Left ventricle myocardium inferior (tissue), 1 donor: Measurements from ENCODE around the gene UXS1. TPM values are rescaled to one million over a fixed set of nuclear protein-coding genes. Genes with fewer than 3 reads are reported as not detected.

ENCODE experiments used
- DNase-seq: peaks from one replicate; pipeline ENCODE4 v3.0.0-alpha.2; 2020
- H3K27ac ChIP-seq: fragments of 200-600 bp; replicated peaks from 2 replicates; pipeline ENCODE4 v1.8.0; 2021
- H3K27me3 ChIP-seq: fragments of 200-600 bp; 2 replicates; pipeline ENCODE4 v1.8.0; 2021; ENCODE audit warnings: low read depth
- H3K36me3 ChIP-seq: fragments of 200-600 bp; 2 replicates; pipeline ENCODE4 v1.8.0; 2021
- H3K4me1 ChIP-seq: fragments of 200-600 bp; 2 replicates; pipeline ENCODE4 v1.8.0; 2021
- H3K4me3 ChIP-seq: fragments of 200-600 bp; 2 replicates; pipeline ENCODE4 v1.8.0; 2021; ENCODE audit warnings: mild to moderate bottlenecking, moderate library complexity
- H3K9me3 ChIP-seq: fragments of 200-600 bp; replicated peaks from 2 replicates; pipeline ENCODE4 v1.8.0; 2021
- CTCF ChIP-seq: fragments of 200-600 bp; IDR thresholded peaks from 2 replicates; pipeline ENCODE4 v1.8.0; 2021; ENCODE audit warnings: antibody characterized with exemption, mild to moderate bottlenecking, borderline replicate concordance
- intact Hi-C: fragments of 100-400 bp; cut with micrococcal nuclease; formaldehyde crosslinking; loops from one replicate; pipeline ENCODE4 v1.11.0; 2022
- total RNA-seq: library from RNA; stranded (reverse); fragmentation: NEBNext Ultra II Directional; extraction: Animal tissue kit (Norgen Biotek cat#: 25700); gene quantifications from one replicate; pipeline ENCODE4 v1.2.1, GENCODE V29; 2021
- donor health status: DM: no; HTN: yes; CAD: no; lungs with severe emphysema.

Gene UXS1
- total RNA-seq, 1 donor from 2014 or later, result 26.7 TPM

- Histone ChIP-seq H3K4me1 (peaks cover 20% of the 10 kb centered on the region), H3K27me3 (no peaks in the 10 kb centered on the region), H3K36me3 (no peaks in the 10 kb centered on the region), H3K27ac (no peak overlapping the region), H3K4me3 (no peak overlapping the region), H3K9me3 (no peaks in the 10 kb centered on the region)
- DNase-seq, result no peak
- intact Hi-C loops, result no loop called here
- TF ChIP-seq CTCF, result no peak
These were observed 8.5 kb downstream of the UXS1 start for GRCh38 chr2:106185475-106186184.

GRCh38 chr2:106184857-106185256 lies 9.2 kb downstream of the UXS1 start:
- Histone ChIP-seq H3K9me3 (no peaks in the 10 kb centered on the region), H3K27me3 (no peaks in the 10 kb centered on the region), H3K4me3 (no peak overlapping the region), H3K36me3 (no peaks in the 10 kb centered on the region), H3K27ac (no peak overlapping the region), H3K4me1 (peaks cover 20% of the 10 kb centered on the region)
- no peak for DNase-seq
- intact Hi-C loops, result no loop called here
- no peak for TF ChIP-seq CTCF

DNA sequence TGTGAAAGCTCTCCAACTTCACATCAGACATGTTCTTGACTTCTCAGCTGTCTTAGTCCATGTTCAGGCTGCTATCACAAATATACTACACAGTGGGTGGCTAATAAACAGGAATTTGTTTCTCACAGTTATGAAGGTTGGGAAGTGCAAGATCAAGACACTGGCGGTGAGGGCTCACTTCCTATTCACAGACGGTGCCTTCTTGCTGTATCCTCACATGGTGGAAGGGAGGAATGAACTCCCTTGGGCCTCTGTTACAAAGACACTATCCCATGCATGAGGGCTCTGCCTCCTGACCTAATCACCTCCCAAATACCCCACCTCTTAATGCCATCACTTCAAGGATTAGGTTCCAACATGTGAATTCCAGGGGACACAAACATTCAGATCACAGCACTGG lies 9.7 kb downstream of the UXS1 start:
- Histone ChIP-seq H3K27ac (no peak overlapping the region), H3K36me3 (no peaks in the 10 kb centered on the region), H3K4me3 (no peak overlapping the region), H3K4me1 (peaks cover 20% of the 10 kb centered on the region), H3K9me3 (no peaks in the 10 kb centered on the region), H3K27me3 (no peaks in the 10 kb centered on the region)
- TF ChIP-seq CTCF, result no peak
- intact Hi-C loops, result no loop called here
- DNase-seq, result no peak

- H3K36me3 ChIP-seq, result no peaks in the 10 kb centered on the region
- peak overlapping the region; percentile 49 for H3K27ac ChIP-seq
- no peak overlapping the region for H3K4me3 ChIP-seq
- DNase-seq, result no peak
- no peaks in the 10 kb centered on the region for H3K27me3 ChIP-seq
- no peaks in the 10 kb centered on the region for H3K9me3 ChIP-seq
- no peak for TF ChIP-seq CTCF
- intact Hi-C loops, result no loop called here
- H3K4me1 ChIP-seq, result peaks cover 16% of the 10 kb centered on the region
These were observed 10.9 kb downstream of the UXS1 start for GRCh38 chr2:106183101-106183696.

GRCh38 chr2:106181064-106181463 lies 13.0 kb downstream of the UXS1 start:
- H3K4me1 ChIP-seq, result peaks cover 16% of the 10 kb centered on the region
- H3K9me3 ChIP-seq, result no peaks in the 10 kb centered on the region
- DNase-seq, result no peak
- H3K27me3 ChIP-seq, result no peaks in the 10 kb centered on the region
- intact Hi-C loops, result no loop called here
- H3K4me3 ChIP-seq, result no peak overlapping the region
- no peaks in the 10 kb centered on the region for H3K36me3 ChIP-seq
- no peak for TF ChIP-seq CTCF
- no peak overlapping the region for H3K27ac ChIP-seq
